ENCODE data around the gene GCNT4. TPM values are rescaled to one million over a fixed set of nuclear protein-coding genes. Genes with fewer than 3 reads are reported as not detected.

Gene GCNT4
- total and polyA plus RNA-seq, 10 donors = 0.37 to 3.8 (median 2.1) TPM

DNA sequence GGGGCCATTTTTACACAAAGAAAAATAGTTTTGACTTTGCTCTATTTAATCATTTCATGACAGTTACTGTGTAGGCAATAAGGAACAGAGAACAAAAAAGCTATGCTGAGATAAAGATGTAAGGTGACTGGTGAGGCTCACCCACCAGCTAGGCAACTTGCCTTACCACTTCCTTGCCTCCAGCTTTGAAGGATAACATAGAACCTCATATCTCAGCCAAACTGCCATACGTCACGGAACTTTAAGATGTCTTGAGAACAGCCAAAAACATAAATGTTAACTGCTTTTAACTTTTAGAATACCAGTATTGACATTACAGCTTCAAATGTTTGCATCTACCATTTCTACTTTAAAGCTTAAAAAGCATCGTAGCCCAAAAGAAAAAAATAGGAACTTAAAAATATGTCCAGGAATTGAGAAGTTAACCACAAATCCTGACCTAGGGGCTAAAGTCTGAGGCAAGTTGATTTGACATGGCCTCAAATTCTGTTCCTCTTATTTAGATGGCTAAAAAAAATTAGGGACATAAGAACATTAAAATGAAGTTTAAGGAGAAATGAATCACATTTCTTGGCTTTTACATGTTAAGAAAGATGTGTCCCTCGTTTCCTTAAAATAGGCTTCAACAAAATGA, 7.7 kb upstream of the GCNT4 start:
- 29 to 50% (median 37%) methylated on average over 4 of the region's 4 CpGs for WGBS, 5 donors
- peak overlapping the region in 4 of 8 donors; percentile 13 to 65 (median 49) for H3K27ac ChIP-seq
- TF ChIP-seq POLR2A (IDR thresholded peaks at IDR 0.05) (no peak), POLR2AphosphoS5 (IDR thresholded peaks at IDR 0.05) (no peak)
- TF ChIP-seq, protein P1, sequence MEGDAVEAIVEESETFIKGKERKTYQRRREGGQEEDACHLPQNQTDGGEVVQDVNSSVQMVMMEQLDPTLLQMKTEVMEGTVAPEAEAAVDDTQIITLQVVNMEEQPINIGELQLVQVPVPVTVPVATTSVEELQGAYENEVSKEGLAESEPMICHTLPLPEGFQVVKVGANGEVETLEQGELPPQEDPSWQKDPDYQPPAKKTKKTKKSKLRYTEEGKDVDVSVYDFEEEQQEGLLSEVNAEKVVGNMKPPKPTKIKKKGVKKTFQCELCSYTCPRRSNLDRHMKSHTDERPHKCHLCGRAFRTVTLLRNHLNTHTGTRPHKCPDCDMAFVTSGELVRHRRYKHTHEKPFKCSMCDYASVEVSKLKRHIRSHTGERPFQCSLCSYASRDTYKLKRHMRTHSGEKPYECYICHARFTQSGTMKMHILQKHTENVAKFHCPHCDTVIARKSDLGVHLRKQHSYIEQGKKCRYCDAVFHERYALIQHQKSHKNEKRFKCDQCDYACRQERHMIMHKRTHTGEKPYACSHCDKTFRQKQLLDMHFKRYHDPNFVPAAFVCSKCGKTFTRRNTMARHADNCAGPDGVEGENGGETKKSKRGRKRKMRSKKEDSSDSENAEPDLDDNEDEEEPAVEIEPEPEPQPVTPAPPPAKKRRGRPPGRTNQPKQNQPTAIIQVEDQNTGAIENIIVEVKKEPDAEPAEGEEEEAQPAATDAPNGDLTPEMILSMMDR (IDR thresholded peaks at IDR 0.05 in 8 of 11, conservative IDR thresholded peaks at IDR 0.05 in 3 of 11) = no peak
- H3K36me3 ChIP-seq = no peaks in the 10 kb centered on the region
- H3K4me3 ChIP-seq = no peak overlapping the region
- H3K27me3 ChIP-seq (replicated peaks in 1 of 7) = peaks cover 0 to 16% (median 0%) of the 10 kb centered on the region in 7 donors
- no peaks in the 10 kb centered on the region for H3K9me3 ChIP-seq
- intact Hi-C loops (cut with DNase I; ENCODE audit: low total_unique reads) = no loop called here
- H3K4me1 ChIP-seq = peaks cover 0 to 14% (median 5%) of the 10 kb centered on the region in 6 donors
- no peak for DNase-seq

DNA sequence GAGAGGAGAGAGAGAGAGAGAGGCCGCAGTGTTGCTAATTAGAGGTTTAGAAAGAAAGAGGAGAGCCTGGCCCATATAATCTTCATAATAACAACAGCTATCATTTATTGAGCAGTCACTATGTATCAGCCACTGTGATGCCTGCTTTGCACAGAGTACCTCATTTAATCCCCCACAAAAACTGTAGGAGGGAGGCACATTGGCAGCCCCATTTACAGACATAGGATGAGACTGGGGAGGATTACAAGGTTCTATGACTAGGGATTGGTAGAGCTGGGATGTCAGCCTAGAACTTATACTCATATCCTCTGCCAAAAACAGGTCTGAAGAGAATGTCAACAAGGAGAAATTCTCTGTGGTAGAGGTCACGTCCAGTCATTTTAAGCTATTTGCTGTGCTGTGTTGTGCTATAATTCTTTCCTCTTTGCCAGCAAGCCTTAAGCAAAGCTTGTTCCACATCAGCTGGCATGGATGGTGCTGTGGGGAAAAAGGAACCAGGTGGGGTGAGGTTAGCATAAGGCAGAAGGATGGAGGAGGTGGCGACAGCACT, 6.7 kb upstream of the GCNT4 start:
- Histone ChIP-seq H3K9me3 (no peaks in the 10 kb centered on the region), H3K4me3 (no peak overlapping the region), H3K27ac (peak overlapping the region in 5 of 8 donors; percentile 2 to 65 (median 43)), H3K4me1 (peaks cover 0 to 24% (median 13%) of the 10 kb centered on the region in 6 donors), H3K36me3 (no peaks in the 10 kb centered on the region), H3K27me3 (replicated peaks in 1 of 7) (peaks cover 0 to 26% (median 0%) of the 10 kb centered on the region in 7 donors)
- WGBS, 5 donors = 87 to 90% (median 89%) methylated on average over 3 of the region's 3 CpGs
- TF ChIP-seq POLR2AphosphoS5 (IDR thresholded peaks at IDR 0.05) = no peak
- TF ChIP-seq, protein P1 (IDR thresholded peaks at IDR 0.05 in 8 of 11, conservative IDR thresholded peaks at IDR 0.05 in 3 of 11) = no peak
- TF ChIP-seq POLR2A (IDR thresholded peaks at IDR 0.05) = no peak
- intact Hi-C loops (cut with DNase I; ENCODE audit: low total_unique reads) = no loop called here
- DNase-seq = no peak

DNA sequence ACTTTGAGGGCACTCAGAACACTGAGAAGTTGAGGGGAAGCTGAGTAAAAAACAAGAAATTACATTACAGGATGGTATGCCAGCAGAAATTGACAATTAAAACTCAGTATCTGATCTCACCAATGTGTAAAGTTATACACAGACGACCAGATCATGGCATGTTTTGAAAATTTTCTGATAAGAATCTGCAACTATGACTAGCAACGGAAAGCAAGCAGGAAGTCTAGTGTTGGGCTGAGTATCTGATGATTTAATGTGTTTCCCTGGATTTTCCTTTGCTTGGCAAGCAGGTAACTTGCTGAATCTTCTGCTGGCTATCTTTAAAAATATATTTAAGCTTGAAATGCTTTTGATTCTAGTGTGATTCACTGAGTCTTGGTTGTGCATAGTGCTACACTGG, 5.2 kb upstream of the GCNT4 start:
- H3K4me1 ChIP-seq = peaks cover 0 to 39% (median 22%) of the 10 kb centered on the region in 6 donors
- H3K27ac ChIP-seq = peak overlapping the region in 1 of 8 donors; percentile 55
- H3K4me3 ChIP-seq = no peak overlapping the region
- no peaks in the 10 kb centered on the region for H3K36me3 ChIP-seq
- H3K9me3 ChIP-seq = no peaks in the 10 kb centered on the region
- WGBS, 5 donors = 13 to 36% (median 18%) methylated on average over 2 of the region's 2 CpGs
- TF ChIP-seq, protein P1 (IDR thresholded peaks at IDR 0.05 in 8 of 11, conservative IDR thresholded peaks at IDR 0.05 in 3 of 11) = no peak
- no peak for TF ChIP-seq POLR2AphosphoS5 (IDR thresholded peaks at IDR 0.05)
- no peak for TF ChIP-seq POLR2A (IDR thresholded peaks at IDR 0.05)
- H3K27me3 ChIP-seq (replicated peaks in 1 of 7) = peaks cover 0 to 41% (median 12%) of the 10 kb centered on the region in 7 donors
- DNase-seq = no peak
- intact Hi-C loops (cut with DNase I; ENCODE audit: low total_unique reads) = no loop called here

DNA sequence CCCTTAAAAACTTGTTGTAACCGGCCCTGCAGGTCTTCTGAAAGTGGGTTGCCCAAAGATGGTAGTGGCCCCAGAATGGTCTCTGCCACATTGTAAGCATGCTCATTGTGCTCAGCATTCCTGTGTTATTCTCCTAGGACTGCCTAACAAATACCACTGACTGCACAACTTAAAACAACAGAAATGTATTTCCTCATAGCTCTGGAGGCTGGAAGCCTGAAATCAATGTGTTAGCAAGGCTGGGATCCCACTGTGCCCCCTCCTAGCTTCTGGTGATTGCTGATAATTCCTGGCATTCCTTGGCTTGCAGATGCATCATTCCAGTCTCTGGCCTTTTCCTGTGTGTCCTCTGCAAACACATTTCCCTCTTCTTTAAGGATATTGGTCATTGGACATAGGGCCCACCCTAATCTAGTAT, 3.4 kb upstream of the GCNT4 start:
- peaks cover 0 to 59% (median 15%) of the 10 kb centered on the region in 7 donors for H3K27me3 ChIP-seq (replicated peaks in 1 of 7)
- H3K4me3 ChIP-seq = no peak overlapping the region
- no peaks in the 10 kb centered on the region for H3K9me3 ChIP-seq
- no peak overlapping the region for H3K27ac ChIP-seq
- no peaks in the 10 kb centered on the region for H3K36me3 ChIP-seq
- 90 to 100% (median 93%) methylated on average over 1 of the region's 1 CpG for WGBS, 5 donors
- no peak for TF ChIP-seq POLR2AphosphoS5 (IDR thresholded peaks at IDR 0.05)
- TF ChIP-seq POLR2A (IDR thresholded peaks at IDR 0.05) = no peak
- TF ChIP-seq, protein P1 (IDR thresholded peaks at IDR 0.05 in 8 of 11, conservative IDR thresholded peaks at IDR 0.05 in 3 of 11) = no peak
- intact Hi-C loops (cut with DNase I; ENCODE audit: low total_unique reads) = no loop called here
- no peak for DNase-seq
- peaks cover 0 to 57% (median 36%) of the 10 kb centered on the region in 6 donors for H3K4me1 ChIP-seq

All from spleen (tissue), 11 donors.